HepG2 (cell line): ENCODE measurements around the gene ENO1. TPM values are rescaled to one million over a fixed set of nuclear protein-coding genes. Genes with fewer than 3 reads are reported as not detected.

ENCODE experiments used
- BCL6 ChIP-seq: IDR thresholded peaks from 2 replicates; pipeline ENCODE4 v1.6.1; 2016; ENCODE audit warnings: missing genetic modification reagents, missing compliant biosample characterization
- CC2D1A ChIP-seq: sonication (generic); formaldehyde crosslinking; IDR thresholded peaks from 2 replicates; pipeline ENCODE4 v1.8.1; 2023; ENCODE audit warnings: mild to moderate bottlenecking, missing genetic modification reagents
- E2F1 ChIP-seq: sonication (generic); formaldehyde crosslinking; IDR thresholded peaks from 2 replicates; pipeline ENCODE4 v1.5.0; 2020; ENCODE audit warnings: missing genetic modification reagents
- FOXK1 ChIP-seq: sonication (generic); formaldehyde crosslinking; IDR thresholded peaks from 2 replicates; pipeline ENCODE4 v1.4.0; 2020; ENCODE audit warnings: low read depth, missing genetic modification reagents, borderline replicate concordance
- GABPB1 ChIP-seq: IDR thresholded peaks from 2 replicates; pipeline ENCODE4 v1.6.1; 2016; ENCODE audit warnings: mild to moderate bottlenecking, missing genetic modification reagents, moderate library complexity, missing compliant biosample characterization
- HOXA5 ChIP-seq: sonication (generic); formaldehyde crosslinking; IDR thresholded peaks from 2 replicates; pipeline ENCODE4 v1.4.0; 2020; ENCODE audit warnings: missing genetic modification reagents
- KAT8 ChIP-seq: IDR thresholded peaks from 2 replicates; pipeline ENCODE4 v1.6.1; 2016; ENCODE audit warnings: missing genetic modification reagents, missing compliant biosample characterization
- MYC ChIP-seq: sonication (generic); formaldehyde crosslinking; IDR thresholded peaks from 2 replicates; pipeline ENCODE4 v1.9.0; 2021; ENCODE audit warnings: missing genetic modification reagents, borderline replicate concordance
- NBN ChIP-seq: fragments of 450-650 bp; conservative IDR thresholded peaks from 2 replicates; pipeline ENCODE4 v1.6.1; 2017
- POLR2AphosphoS5 ChIP-seq: IDR thresholded peaks from 2 replicates; pipeline ENCODE4 v1.6.1; 2012; ENCODE audit warnings: low read depth, low read length
- RFX1 ChIP-seq: fragments of 450-650 bp; IDR thresholded peaks from 2 replicates; pipeline ENCODE4 v1.6.1; 2017
- RXRA ChIP-seq: sonication (generic); formaldehyde crosslinking; IDR thresholded peaks from 2 replicates; pipeline ENCODE4 v1.5.1; 2020; ENCODE audit warnings: missing genetic modification reagents
- SCMH1 ChIP-seq: sonication (generic); formaldehyde crosslinking; IDR thresholded peaks from 2 replicates; pipeline ENCODE4 v1.9.0; 2021; ENCODE audit warnings: missing genetic modification reagents, mild to moderate bottlenecking, borderline replicate concordance
- SIN3B ChIP-seq: fragments of 150-350 bp; IDR thresholded peaks from 2 replicates; pipeline ENCODE4 v1.6.1; 2014; ENCODE audit warnings: low read length
- SOX6 ChIP-seq, 2 experiments: fragments of 450-650 bp in 1 of 2; sonication (generic) in 1 of 2; formaldehyde crosslinking in 1 of 2; IDR thresholded peaks; 2 replicates each; pipeline versions ENCODE4 v1.4.0 to v1.6.1; 2017 to 2020; ENCODE audit warnings: antibody characterized with exemption in 1 of 2, mild to moderate bottlenecking in 1 of 2, missing genetic modification reagents in 1 of 2
- TCF7L2 ChIP-seq: IDR thresholded peaks from 2 replicates; pipeline ENCODE4 v1.6.1; 2011; ENCODE audit warnings: mild to moderate bottlenecking, low read depth, low read length, moderate library complexity
- TP53 ChIP-seq: sonication (generic); formaldehyde crosslinking; conservative IDR thresholded peaks from 2 replicates; pipeline ENCODE4 v1.4.0; 2020; ENCODE audit warnings: missing genetic modification reagents
- TRIM24 ChIP-seq: sonication (generic); formaldehyde crosslinking; IDR thresholded peaks from 2 replicates; pipeline ENCODE4 v1.8.0; 2022; ENCODE audit warnings: mild to moderate bottlenecking, missing genetic modification reagents
- ZBTB43 ChIP-seq: sonication (generic); formaldehyde crosslinking; conservative IDR thresholded peaks from 2 replicates; pipeline ENCODE4 v1.4.0; 2020; ENCODE audit warnings: missing genetic modification reagents
- ZEB1 ChIP-seq: IDR thresholded peaks from 2 replicates; pipeline ENCODE4 v1.6.1; 2012; ENCODE audit warnings: mild to moderate bottlenecking, low read depth, inconsistent platforms; ENCODE audit not compliant: insufficient replicate concordance
- ZFP36 ChIP-seq: fragments of 150-350 bp; IDR thresholded peaks from 2 replicates; pipeline ENCODE4 v1.6.1; 2018; ENCODE audit warnings: borderline replicate concordance, low read length, low read depth; ENCODE audit not compliant: partially characterized antibody
- ZKSCAN5 ChIP-seq: sonication (generic); formaldehyde crosslinking; IDR thresholded peaks from 2 replicates; pipeline ENCODE4 v1.5.1; 2020; ENCODE audit warnings: mild to moderate bottlenecking, missing genetic modification reagents
- ZNF331 ChIP-seq: sonication (generic); formaldehyde crosslinking; IDR thresholded peaks from 2 replicates; pipeline ENCODE4 v1.4.0; 2020; ENCODE audit warnings: missing genetic modification reagents
- ZNF567 ChIP-seq: sonication (generic); formaldehyde crosslinking; IDR thresholded peaks from 2 replicates; pipeline ENCODE4 v1.8.1; 2023; ENCODE audit warnings: mild to moderate bottlenecking, missing genetic modification reagents, borderline replicate concordance
- ZNF605 ChIP-seq: sonication (generic); formaldehyde crosslinking; IDR thresholded peaks from 2 replicates; pipeline ENCODE4 v1.8.0; 2022; ENCODE audit warnings: mild to moderate bottlenecking, missing genetic modification reagents
- ZNF607 ChIP-seq: sonication (generic); formaldehyde crosslinking; IDR thresholded peaks from 2 replicates; pipeline ENCODE4 v1.5.1; 2020; ENCODE audit warnings: missing genetic modification reagents, mild to moderate bottlenecking, borderline replicate concordance
- ZNF614 ChIP-seq: IDR thresholded peaks from 2 replicates; pipeline ENCODE4 v1.6.1; 2018; ENCODE audit warnings: missing biosample characterization, missing genetic modification reagents, inconsistent platforms, borderline replicate concordance
- ZNF615 ChIP-seq: sonication (generic); formaldehyde crosslinking; IDR thresholded peaks from 2 replicates; pipeline ENCODE4 v1.5.0; 2020; ENCODE audit warnings: mild to moderate bottlenecking, missing genetic modification reagents, borderline replicate concordance
- ZNF780A ChIP-seq: sonication (generic); formaldehyde crosslinking; IDR thresholded peaks from 2 replicates; pipeline ENCODE4 v1.8.0; 2022; ENCODE audit warnings: mild to moderate bottlenecking, missing genetic modification reagents, moderate library complexity
- ZNF841 ChIP-seq: sonication (generic); formaldehyde crosslinking; IDR thresholded peaks from 2 replicates; pipeline ENCODE4 v1.8.1; 2023; ENCODE audit warnings: missing genetic modification reagents, borderline replicate concordance
- ZSCAN20 ChIP-seq: sonication (generic); formaldehyde crosslinking; IDR thresholded peaks from 2 replicates; pipeline ENCODE4 v1.4.0; 2020; ENCODE audit warnings: missing genetic modification reagents, mild to moderate bottlenecking, borderline replicate concordance
- polyA plus RNA-seq, 8 experiments: library from polyadenylated mRNA; depleted of rRNA in 3 of 8; stranded (reverse) in 7 of 8; unstranded in 1 of 8; fragments of >200 nt; fragmentation: Illumina TruSeq in 4 of 8; extraction: Trizol in 4 of 8; gene quantifications; 2 replicates each; pipeline versions ENCODE4 v1.2.1 to v1.2.3, GENCODE V29; 2011 to 2016; ENCODE audit warnings: low read depth in 4 of 8, missing spikeins in 1 of 8, mixed read lengths in 1 of 8; ENCODE audit not compliant: insufficient read depth in 1 of 8
- total RNA-seq, 5 experiments: library from RNA; depleted of rRNA; stranded (reverse); fragments of >200 nt; fragmentation: Illumina TruSeq; extraction: Trizol; gene quantifications; 2 replicates each; pipeline ENCODE4 v1.2.3, GENCODE V29; 2016; ENCODE audit warnings: low read depth in 1 of 5
- TF ChIP-seq, protein P1 (sequence below): IDR thresholded peaks from 2 replicates; pipeline ENCODE4 v1.6.1; 2018; ENCODE audit warnings: missing genetic modification reagents, mild to moderate bottlenecking, missing compliant biosample characterization

The ENO1 gene
- total and polyA plus RNA-seq, 2 of the 13 experiments (the other 11 are each of a cell fraction or from before 2014, with no cell fraction given) = 1,559 to 3,103 TPM

DNA sequence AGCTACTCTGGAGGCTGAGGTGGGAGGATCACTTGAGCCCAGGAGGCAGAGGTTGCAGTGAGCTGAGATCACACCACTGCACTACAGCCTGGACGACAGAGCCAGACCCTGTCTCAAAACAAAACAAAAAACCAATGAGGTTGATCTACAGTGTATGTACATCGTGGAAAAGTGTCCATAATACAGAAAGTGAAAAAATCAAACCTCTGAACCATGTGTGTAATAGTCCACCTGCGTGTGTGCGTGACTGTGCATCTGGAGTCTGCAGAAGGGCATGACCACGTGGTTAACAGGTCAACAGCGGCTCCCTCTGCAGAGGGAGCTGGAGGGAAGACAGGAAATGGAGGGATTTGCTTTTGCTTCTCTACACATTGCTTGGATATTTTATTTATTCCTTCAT lies 32.4 kb upstream of the ENO1 start (continued):
- TF ChIP-seq E2F1 (no peak), RXRA (CRISPR knock-in tag) (no peak), ZSCAN20 (CRISPR knock-in tag) (no peak), POLR2AphosphoS5 (no peak), ZNF607 (CRISPR knock-in tag) (peak; percentile 84; the same call in 1 of the 2 replicates), ZNF331 (peak; percentile 27; the same call in 1 of the 2 replicates), ZNF614 (0 out of 2 replicates have a peak, but pooled peaks have one; percentile 41), GABPB1 (CRISPR knock-in tag) (peak; percentile 30; the same call in 1 of the 2 replicates), ZNF615 (no peak), TRIM24 (CRISPR knock-in tag) (no peak), SIN3B (no peak), ZKSCAN5 (CRISPR knock-in tag) (no peak), ZNF567 (CRISPR knock-in tag) (no peak), TP53 (CRISPR knock-in tag) (no peak), KAT8 (CRISPR knock-in tag) (no peak; the same call in 1 of the 2 replicates), CC2D1A (CRISPR knock-in tag) (no peak), BCL6 (CRISPR knock-in tag) (no peak), ZNF841 (CRISPR knock-in tag) (no peak), TCF7L2 (no peak), RFX1 (no peak), ZBTB43 (CRISPR knock-in tag) (no peak), MYC (CRISPR knock-in tag) (peak; percentile 74; the same call in 1 of the 2 replicates), ZEB1 (no peak), SOX6 (IDR thresholded peaks at IDR 0.05) (no peak), SOX6 (CRISPR knock-in tag; IDR thresholded peaks at IDR 0.05) (no peak), HOXA5 (CRISPR knock-in tag) (no peak), ZNF780A (CRISPR knock-in tag) (no peak), ZFP36 (no peak), SCMH1 (no peak), ZNF605 (CRISPR knock-in tag) (no peak), NBN (no peak), FOXK1 (CRISPR knock-in tag) (peak; percentile 63; the same call in 1 of the 2 replicates)
- TF ChIP-seq, protein P1, sequence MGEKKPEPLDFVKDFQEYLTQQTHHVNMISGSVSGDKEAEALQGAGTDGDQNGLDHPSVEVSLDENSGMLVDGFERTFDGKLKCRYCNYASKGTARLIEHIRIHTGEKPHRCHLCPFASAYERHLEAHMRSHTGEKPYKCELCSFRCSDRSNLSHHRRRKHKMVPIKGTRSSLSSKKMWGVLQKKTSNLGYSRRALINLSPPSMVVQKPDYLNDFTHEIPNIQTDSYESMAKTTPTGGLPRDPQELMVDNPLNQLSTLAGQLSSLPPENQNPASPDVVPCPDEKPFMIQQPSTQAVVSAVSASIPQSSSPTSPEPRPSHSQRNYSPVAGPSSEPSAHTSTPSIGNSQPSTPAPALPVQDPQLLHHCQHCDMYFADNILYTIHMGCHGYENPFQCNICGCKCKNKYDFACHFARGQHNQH (CRISPR knock-in tag) = 0 out of 2 replicates have a peak, but pooled peaks have one; percentile 49
